Measurements from ENCODE around the gene NUCKS1.

The NUCKS1 gene

GRCh38 chr1:205769641-205770365, 19.8 kb upstream of the NUCKS1 start:
- no peaks in the 10 kb centered on the region for H3K9me2 ChIP-seq (replicated peaks; ENCODE audit: insufficient read depth, low read length)
- no peaks in the 10 kb centered on the region for H3K36me3 ChIP-seq (ENCODE audit: low read length)
- no peaks in the 10 kb centered on the region for H3K79me2 ChIP-seq (ENCODE audit: insufficient read depth, low read length)
- H3F3A ChIP-seq (ENCODE audit: insufficient read depth): no peaks in the 10 kb centered on the region
- H3K9me3 ChIP-seq (ENCODE audit: insufficient read depth, low read length): no peaks in the 10 kb centered on the region
- no peak for TF ChIP-seq CTCF (IDR thresholded peaks at IDR 0.05; ENCODE audit: insufficient read depth, low read length, poor library complexity, severe bottlenecking)
- no peak for TF ChIP-seq EZH2phosphoT487 (conservative IDR thresholded peaks at IDR 0.05; ENCODE audit: low read length)
- H3K27ac ChIP-seq (ENCODE audit: low read depth, low read length): no peak overlapping the region
- H3K27me3 ChIP-seq (ENCODE audit: low read length): no peaks in the 10 kb centered on the region
- H2AFZ ChIP-seq (ENCODE audit: low read depth, low read length, severe bottlenecking): no peak overlapping the region
- H4K20me1 ChIP-seq (ENCODE audit: low read depth, low read length): no peaks in the 10 kb centered on the region
- H3K4me2 ChIP-seq (ENCODE audit: low read depth, low read length, poor library complexity, severe bottlenecking): no peak overlapping the region
- no peak overlapping the region for H3K9ac ChIP-seq (ENCODE audit: low read length)
- H3K4me3 ChIP-seq (ENCODE audit: insufficient read depth, low read length, poor library complexity, severe bottlenecking): no peak overlapping the region

DNA sequence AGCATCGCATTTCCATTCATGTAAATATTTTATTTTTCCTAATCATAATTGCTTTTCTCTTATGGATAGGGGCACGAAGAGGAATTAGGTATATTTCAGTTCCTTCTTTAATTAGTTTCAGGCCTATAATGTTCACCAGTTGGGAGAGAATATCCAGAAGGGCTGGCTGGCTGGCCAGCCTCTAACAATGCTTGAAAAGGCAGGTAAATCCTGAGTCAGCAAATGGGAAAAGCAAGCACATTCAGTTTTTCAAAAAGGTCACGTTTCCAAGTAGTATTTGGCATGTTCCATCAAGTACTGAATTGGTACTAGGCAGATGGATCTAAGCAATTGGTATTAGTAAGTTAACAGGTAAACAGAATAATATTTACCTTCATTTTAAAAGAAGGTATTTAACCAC, 17.3 kb upstream of the NUCKS1 start:
- H3K4me2 ChIP-seq (ENCODE audit: low read depth, low read length, poor library complexity, severe bottlenecking): no peak overlapping the region
- H2AFZ ChIP-seq (ENCODE audit: low read depth, low read length, severe bottlenecking): no peak overlapping the region
- H3F3A ChIP-seq (ENCODE audit: insufficient read depth): no peaks in the 10 kb centered on the region
- no peaks in the 10 kb centered on the region for H3K79me2 ChIP-seq (ENCODE audit: insufficient read depth, low read length)
- H3K27ac ChIP-seq (ENCODE audit: low read depth, low read length): no peak overlapping the region
- no peaks in the 10 kb centered on the region for H3K27me3 ChIP-seq (ENCODE audit: low read length)
- H3K9me2 ChIP-seq (replicated peaks; ENCODE audit: insufficient read depth, low read length): no peaks in the 10 kb centered on the region
- no peak overlapping the region for H3K4me3 ChIP-seq (ENCODE audit: insufficient read depth, low read length, poor library complexity, severe bottlenecking)
- no peaks in the 10 kb centered on the region for H4K20me1 ChIP-seq (ENCODE audit: low read depth, low read length)
- TF ChIP-seq CTCF (IDR thresholded peaks at IDR 0.05; ENCODE audit: insufficient read depth, low read length, poor library complexity, severe bottlenecking) (no peak), EZH2phosphoT487 (conservative IDR thresholded peaks at IDR 0.05; ENCODE audit: low read length) (no peak)
- H3K9ac ChIP-seq (ENCODE audit: low read length): no peak overlapping the region
- no peaks in the 10 kb centered on the region for H3K9me3 ChIP-seq (ENCODE audit: insufficient read depth, low read length)
- no peaks in the 10 kb centered on the region for H3K36me3 ChIP-seq (ENCODE audit: low read length)

GRCh38 chr1:205766570-205766969, 16.6 kb upstream of the NUCKS1 start:
- Histone ChIP-seq H3K4me2 (ENCODE audit: low read depth, low read length, poor library complexity, severe bottlenecking) (no peak overlapping the region), H3K9me3 (ENCODE audit: insufficient read depth, low read length) (no peaks in the 10 kb centered on the region), H3F3A (ENCODE audit: insufficient read depth) (no peaks in the 10 kb centered on the region), H3K36me3 (ENCODE audit: low read length) (no peaks in the 10 kb centered on the region), H3K27me3 (ENCODE audit: low read length) (no peaks in the 10 kb centered on the region), H4K20me1 (ENCODE audit: low read depth, low read length) (no peaks in the 10 kb centered on the region), H3K27ac (ENCODE audit: low read depth, low read length) (no peak overlapping the region), H3K4me3 (ENCODE audit: insufficient read depth, low read length, poor library complexity, severe bottlenecking) (no peak overlapping the region), H2AFZ (ENCODE audit: low read depth, low read length, severe bottlenecking) (no peak overlapping the region), H3K9me2 (replicated peaks; ENCODE audit: insufficient read depth, low read length) (no peaks in the 10 kb centered on the region), H3K79me2 (ENCODE audit: insufficient read depth, low read length) (no peaks in the 10 kb centered on the region), H3K9ac (ENCODE audit: low read length) (no peak overlapping the region)
- no peak for TF ChIP-seq EZH2phosphoT487 (conservative IDR thresholded peaks at IDR 0.05; ENCODE audit: low read length)
- no peak for TF ChIP-seq CTCF (IDR thresholded peaks at IDR 0.05; ENCODE audit: insufficient read depth, low read length, poor library complexity, severe bottlenecking)
